H1 (cell line): Measurements from ENCODE around the gene IGLL1. TPM values are rescaled to one million over a fixed set of nuclear protein-coding genes. Genes with fewer than 3 reads are reported as not detected.
A peak's percentile ranks its signal among the peaks of the same experiment; 100 is the strongest.

ENCODE experiments used
- CTCF ChIA-PET: fragments of 300-600 bp; sonication (Branson Sonifier 250); formaldehyde crosslinking; loops from one replicate; lab custom pipeline; 2021; ENCODE audit not compliant: partially characterized antibody; lab: Charles Lee
- POLR2A ChIA-PET: fragments of 300-600 bp; sonication (Branson Sonifier 250); formaldehyde crosslinking; loops from one replicate; lab custom pipeline; 2021; ENCODE audit warnings: inconsistent platforms; ENCODE audit not compliant: partially characterized antibody; lab: Charles Lee
- DNase-seq, 2 experiments: peaks; one replicate each; pipeline versions ENCODE4 v3.0.0 to v3.0.0-alpha.2; 2010 to 2022; ENCODE audit warnings: low spot score in 2 of 2, low read depth in 1 of 2, mixed read lengths in 1 of 2
- FAIRE-seq: peaks from 2 replicates; lab custom pipeline; 2011; peaks lifted over from hg19 to GRCh38; lab: Jason Lieb, UNC
- H2AFZ ChIP-seq: 2 replicates; pipeline ENCODE4 v1.8.1; 2012; ENCODE audit warnings: low read length, inconsistent platforms
- H2AK5ac ChIP-seq: 2 replicates; pipeline ENCODE4 v1.6.1; 2013; ENCODE audit warnings: low read depth, low read length
- H2BK120ac ChIP-seq: replicated peaks from 2 replicates; pipeline ENCODE3; 2013; ENCODE audit warnings: low read depth, low read length, inconsistent platforms
- H2BK12ac ChIP-seq: 2 replicates; pipeline ENCODE4 v1.6.1; 2013; ENCODE audit warnings: low read depth, low read length
- H2BK15ac ChIP-seq: 2 replicates; pipeline ENCODE4 v1.6.1; 2013; ENCODE audit warnings: low read length
- H2BK20ac ChIP-seq: 2 replicates; pipeline ENCODE4 v1.6.1; 2013; ENCODE audit warnings: low read length
- H2BK5ac ChIP-seq: 2 replicates; pipeline ENCODE4 v1.6.1; 2013; ENCODE audit warnings: low read depth, low read length
- H3K14ac ChIP-seq: 2 replicates; pipeline ENCODE4 v1.6.1; 2013; ENCODE audit warnings: inconsistent platforms; ENCODE audit not compliant: insufficient read length
- H3K18ac ChIP-seq: 2 replicates; pipeline ENCODE4 v1.6.1; 2013; ENCODE audit warnings: low read length; ENCODE audit errors: extremely low read depth
- H3K23ac ChIP-seq: 2 replicates; pipeline ENCODE4 v1.6.1; 2013; ENCODE audit warnings: inconsistent platforms; ENCODE audit not compliant: insufficient read length
- H3K23me2 ChIP-seq: 2 replicates; pipeline ENCODE4 v1.6.1; 2013; ENCODE audit warnings: low read depth, low read length
- H3K27ac ChIP-seq: 2 replicates; pipeline ENCODE4 v1.6.1; 2011; ENCODE audit warnings: low read depth, low read length, inconsistent platforms
- H3K27me3 ChIP-seq, 4 experiments: replicated peaks in 1 of 4; 1 replicate in 1 of 4; 2 replicates in 3 of 4; pipeline versions ENCODE4 v1.6.1 to v1.8.1; 2011 to 2013; ENCODE audit warnings: low read length in 3 of 4, mild to moderate bottlenecking in 3 of 4, inconsistent platforms in 2 of 4, mixed read lengths in 2 of 4, moderate library complexity in 1 of 4; ENCODE audit not compliant: control insufficient read depth in 3 of 4, insufficient read depth in 3 of 4; ENCODE audit errors: extremely low read depth in 1 of 4
- H3K36me3 ChIP-seq, 4 experiments: 2 replicates each; pipeline versions ENCODE4 v1.6.1 to v1.8.1; 2011 to 2013; ENCODE audit warnings: mild to moderate bottlenecking in 4 of 4, low read length in 3 of 4, moderate library complexity in 2 of 4, control low read depth in 1 of 4, inconsistent platforms in 1 of 4; ENCODE audit not compliant: insufficient read depth in 4 of 4, control insufficient read depth in 2 of 4
- H3K4ac ChIP-seq: replicated peaks from 2 replicates; pipeline ENCODE3; 2013; ENCODE audit warnings: low read length, low read depth, mixed read lengths, inconsistent platforms; ENCODE audit not compliant: insufficient read length
- H3K4me1 ChIP-seq, 4 experiments: replicated peaks in 1 of 4; 1 replicate in 1 of 4; 2 replicates in 3 of 4; pipeline versions ENCODE4 v1.6.1 to v1.8.1; 2011 to 2013; ENCODE audit warnings: low read length in 3 of 4, inconsistent platforms in 2 of 4, mixed read lengths in 1 of 4; ENCODE audit not compliant: insufficient read depth in 4 of 4, control insufficient read depth in 3 of 4
- H3K4me2 ChIP-seq, 2 experiments: 2 replicates each; pipeline versions ENCODE4 v1.6.1 to v1.8.1; 2011 to 2013; ENCODE audit warnings: low read depth in 2 of 2, low read length in 2 of 2, control low read depth in 1 of 2, inconsistent platforms in 1 of 2, mild to moderate bottlenecking in 1 of 2; ENCODE audit not compliant: insufficient read depth in 1 of 2
- H3K4me3 ChIP-seq, 4 experiments: fragments of 200-600, 300-600 bp in 1 of 4; sonication (generic), shearing (Covaris generic), sonication (Bioruptor Twin) in 1 of 4; 2 replicates each; pipeline versions ENCODE4 v1.5.1 to v1.8.1; 2011 to 2016; ENCODE audit warnings: low read length in 4 of 4, low read depth in 3 of 4, control low read depth in 2 of 4, inconsistent platforms in 2 of 4, mild to moderate bottlenecking in 2 of 4, mixed read lengths in 1 of 4, moderate library complexity in 1 of 4; ENCODE audit not compliant: insufficient read depth in 2 of 4; ENCODE audit errors: extremely low read depth in 1 of 4
- H3K56ac ChIP-seq: replicated peaks from 2 replicates; pipeline ENCODE3; 2013; ENCODE audit warnings: low read depth, mild to moderate bottlenecking, mixed read lengths, low read length, inconsistent platforms; ENCODE audit not compliant: insufficient read length
- H3K79me1 ChIP-seq: 2 replicates; pipeline ENCODE4 v1.6.1; 2013; ENCODE audit warnings: low read depth, low read length, control low read depth
- H3K79me2 ChIP-seq, 2 experiments: 2 replicates each; pipeline versions ENCODE4 v1.6.1 to v1.8.1; 2012 to 2013; ENCODE audit warnings: low read length in 2 of 2, mild to moderate bottlenecking in 2 of 2, inconsistent platforms in 1 of 2; ENCODE audit not compliant: insufficient read depth in 2 of 2, control insufficient read depth in 1 of 2
- H3K9ac ChIP-seq, 4 experiments: replicated peaks in 1 of 4; 1 replicate in 1 of 4; 2 replicates in 3 of 4; pipeline versions ENCODE4 v1.6.1 to v1.8.1; 2011 to 2013; ENCODE audit warnings: low read depth in 3 of 4, low read length in 3 of 4, control low read depth in 2 of 4, mild to moderate bottlenecking in 2 of 4, moderate library complexity in 2 of 4, inconsistent platforms in 1 of 4; ENCODE audit errors: extremely low read depth in 1 of 4
- H3K9me3 ChIP-seq, 2 experiments: 2 replicates each; pipeline versions ENCODE4 v1.6.1 to v1.8.1; 2012 to 2013; ENCODE audit warnings: mild to moderate bottlenecking in 2 of 2, moderate library complexity in 2 of 2, control low read depth in 1 of 2, inconsistent platforms in 1 of 2, low read depth in 1 of 2, low read length in 1 of 2, mixed read lengths in 1 of 2; ENCODE audit not compliant: insufficient read depth in 2 of 2
- H4K20me1 ChIP-seq, 2 experiments: replicated peaks in 1 of 2; 2 replicates each; pipeline versions ENCODE3 to v1.8.1; 2011 to 2013; ENCODE audit warnings: inconsistent platforms in 2 of 2, low read length in 2 of 2, mild to moderate bottlenecking in 1 of 2; ENCODE audit not compliant: insufficient read depth in 2 of 2, control insufficient read depth in 1 of 2
- H4K5ac ChIP-seq: 2 replicates; pipeline ENCODE4 v1.6.1; 2013; ENCODE audit warnings: low read length, low read depth, mixed read lengths, inconsistent platforms; ENCODE audit not compliant: insufficient read length
- H4K8ac ChIP-seq: 2 replicates; pipeline ENCODE4 v1.8.0; 2013; ENCODE audit warnings: mild to moderate bottlenecking, moderate library complexity, low read length, inconsistent platforms; ENCODE audit not compliant: insufficient read depth; ENCODE audit errors: extremely low read depth
- H4K91ac ChIP-seq: replicated peaks from 2 replicates; pipeline ENCODE3; 2013; ENCODE audit warnings: low read length, mixed read lengths, inconsistent platforms; ENCODE audit not compliant: insufficient read length
- JUN ChIP-seq: IDR thresholded peaks from 2 replicates; pipeline ENCODE4 v1.6.1; 2011; ENCODE audit warnings: low read depth, mild to moderate bottlenecking, improper control_type of control experiment, low read length
- POLR2A ChIP-seq, 2 experiments: IDR thresholded peaks; 1 replicate in 1 of 2; 2 replicates in 1 of 2; pipeline ENCODE4 v1.6.1; 2011; ENCODE audit warnings: low read depth in 2 of 2, low read length in 2 of 2, mild to moderate bottlenecking in 2 of 2; ENCODE audit errors: control extremely low read depth in 1 of 2
- RFX5 ChIP-seq: IDR thresholded peaks from 2 replicates; pipeline ENCODE4 v1.6.1; 2011; ENCODE audit warnings: low read depth, low read length, improper control_type of control experiment, borderline replicate concordance
- TEAD4 ChIP-seq: IDR thresholded peaks from 2 replicates; pipeline ENCODE4 v1.6.1; 2012; ENCODE audit warnings: low read depth, low read length, inconsistent platforms, mixed read lengths
- WGBS, 2 experiments: shearing (Covaris generic) in 1 of 2; methylation state at CpG; one replicate each; pipeline versions ENCODE4 v1.1.6 to v1.1.7; 2013 to 2015; ENCODE audit warnings: low lambda C conversion rate in 2 of 2, mixed read lengths in 2 of 2, inconsistent platforms in 1 of 2, low coverage in 1 of 2, missing lambda C conversion rate in 1 of 2; ENCODE audit not compliant: insufficient replicate concordance in 2 of 2, insufficient coverage in 1 of 2, insufficient read length in 1 of 2; ENCODE audit errors: extremely low coverage in 1 of 2, missing lambda C conversion rate in 1 of 2; 5-methylcytosine and 5-hydroxymethylcytosine counted together
- polyA plus RNA-seq, 7 experiments: library from polyadenylated mRNA; depleted of rRNA in 3 of 7; stranded (reverse) in 5 of 7; unstranded in 2 of 7; fragments of >200 nt in 5 of 7; fragments of 200-250 nt in 2 of 7; gene quantifications; 1 replicate in 5 of 7; 2 replicates in 1 of 7; 4 replicates in 1 of 7; pipeline versions ENCODE4 v1.2.1 to v1.2.3, GENCODE V29; 2011 to 2013; ENCODE audit warnings: missing spikeins in 2 of 7, mixed read lengths in 2 of 7
- total RNA-seq: library from RNA; stranded (reverse); fragmentation: NEBNext Ultra II Directional; extraction: Animal tissue kit (Norgen Biotek cat#: 25700); gene quantifications from 2 replicates; pipeline ENCODE4 v1.2.1, GENCODE V29; 2021

Gene IGLL1
- total and polyA plus RNA-seq, 2 of the 8 experiments (the other 6 are each of a cell fraction or from before 2014, with no cell fraction given), result not detected

DNA sequence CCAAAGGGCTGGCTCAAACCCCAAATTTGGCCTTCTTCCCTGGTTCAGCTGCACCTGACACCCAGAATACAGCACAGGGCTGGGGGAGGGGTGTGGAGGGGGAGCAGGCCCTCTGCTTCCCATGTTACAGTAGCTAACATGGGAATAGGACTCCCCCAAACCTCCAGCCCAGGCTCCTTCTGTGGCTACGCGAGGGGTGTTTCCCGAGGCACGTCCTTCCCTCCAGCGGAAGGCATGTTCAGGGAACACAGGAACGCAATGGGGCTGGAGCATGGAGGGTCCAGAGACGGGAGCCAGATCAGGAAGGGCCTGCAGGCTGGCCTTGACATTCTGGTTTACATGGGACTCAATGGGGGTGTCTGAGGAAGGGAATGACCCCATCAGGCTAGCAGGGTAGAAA is 11.8 kb upstream of the IGLL1 start:
- WGBS, 2 experiments, result 93% methylated on average over 7 of the region's 7 CpGs; no CpG with 5 or more reads in 1 of the 2 experiments
- no peaks in the 10 kb centered on the region; a peak in 1 of 7 replicates for H3K27me3 ChIP-seq
- peak overlapping the region; percentile 53; the same call in 1 of the 2 replicates for H2BK15ac ChIP-seq
- no peak overlapping the region for H2AK5ac ChIP-seq
- no peak overlapping the region for H3K4ac ChIP-seq
- H3K23me2 ChIP-seq, result no peaks in the 10 kb centered on the region
- H3K27ac ChIP-seq, result no peak overlapping the region
- H3K56ac ChIP-seq, result no peak overlapping the region
- H3K9me3 ChIP-seq, result no peaks in the 10 kb centered on the region
- no peak for DNase-seq
- peaks cover 0 to 6% (median 4%) of the 10 kb centered on the region in 4 experiments; a peak in 4 of 7 replicates for H3K4me1 ChIP-seq
- no peak for TF ChIP-seq RFX5
- TF ChIP-seq JUN, result no peak
- TF ChIP-seq POLR2A (IDR thresholded peaks at IDR 0.05; ENCODE audit: control extremely low read depth in 1 of 2, low read depth in 2 of 2, low read length in 2 of 2), result no peak
- TF ChIP-seq TEAD4, result no peak
- TF ChIP-seq, all 59 proteins: peak for 0
- Histone ChIP-seq H4K5ac (no peak overlapping the region), H3K18ac (peak overlapping the region; percentile 7; the same call in 1 of the 2 replicates), H3K79me2 (no peaks in the 10 kb centered on the region), H2BK5ac (no peak overlapping the region), H3K79me1 (no peaks in the 10 kb centered on the region), H4K91ac (no peak overlapping the region), H3K23ac (no peak overlapping the region), H3K36me3 (no peaks in the 10 kb centered on the region), H4K20me1 (peaks cover 0 to 1% of the 10 kb centered on the region in 2 experiments), H4K8ac (no peak overlapping the region), H3K14ac (no peak overlapping the region), H3K4me2 (no peak overlapping the region), H3K9ac (no peak overlapping the region), H2BK120ac (no peak overlapping the region), H2BK20ac (no peak overlapping the region), H2BK12ac (peak overlapping the region; percentile 68), H2AFZ (no peak overlapping the region), H3K4me3 (no peak overlapping the region)
- no peak for FAIRE-seq
- POLR2A ChIA-PET, result interaction anchor here (1.2 kb wide), 1 partner anchor 95 kb away, joined by 3 read pairs; no protein-coding TSS in a partner anchor
- CTCF ChIA-PET, result interaction anchor here (0.6 to 4.9 kb wide), 31 partner anchors 7 to 296 kb away, joined by 3 to 23 read pairs (median 6); partner anchors contain the start of gene IGLL1
